Sigmoid colon (tissue), 7 donors: ENCODE data around the gene AP1S3. TPM values are rescaled to one million over a fixed set of nuclear protein-coding genes. Genes with fewer than 3 reads are reported as not detected.
"Not testable (repeated sequence)": the region's sequence is repeated elsewhere in the genome, so short reads cannot be mapped to it uniquely, and the experiment has no call there.

Experiments used
- DNase-seq: peaks from one replicate; pipeline ENCODE4 v3.0.0-alpha.2; 2019
- H3K27ac ChIP-seq, 4 donors: fragments of 200-600 bp; sonication (generic); one replicate each; pipeline ENCODE4 v1.5.1; 2016 to 2019; ENCODE audit warnings: mild to moderate bottlenecking in 1 of 4
- H3K27me3 ChIP-seq, 3 donors: fragments of 200-600 bp; sonication (generic); one replicate each; pipeline ENCODE4 v1.5.1; 2019; ENCODE audit warnings: mild to moderate bottlenecking in 1 of 3
- H3K36me3 ChIP-seq, 4 donors: fragments of 200-600 bp; sonication (generic); one replicate each; pipeline ENCODE4 v1.5.1; 2016 to 2019
- H3K4me1 ChIP-seq, 4 donors: fragments of 200-600 bp; sonication (generic); one replicate each; pipeline ENCODE4 v1.5.1; 2017 to 2019
- H3K4me3 ChIP-seq, 4 donors: fragments of 200-600 bp; sonication (generic); one replicate each; pipeline ENCODE4 v1.5.1; 2017 to 2019; ENCODE audit warnings: mild to moderate bottlenecking in 2 of 4, moderate library complexity in 1 of 4
- H3K9me3 ChIP-seq, 4 donors: fragments of 200-600 bp in 3 of 4; sonication (generic) in 3 of 4; one replicate each; pipeline versions ENCODE4 v1.5.1 to v1.6.1; 2013 to 2019
- EP300 ChIP-seq, 4 donors: sonication (generic); formaldehyde crosslinking; IDR thresholded peaks; one replicate each; pipeline ENCODE4 v1.6.1; 2017; ENCODE audit warnings: antibody characterized with exemption in 4 of 4
- POLR2A ChIP-seq, 2 donors: fragments of 450-650 bp; IDR thresholded peaks; one replicate each; pipeline ENCODE4 v1.6.1; 2016; ENCODE audit warnings: antibody characterized with exemption in 2 of 2, mild to moderate bottlenecking in 2 of 2, moderate library complexity in 2 of 2
- POLR2AphosphoS5 ChIP-seq, 4 donors: sonication (generic); formaldehyde crosslinking; IDR thresholded peaks; one replicate each; pipeline ENCODE4 v1.6.1; 2017; ENCODE audit warnings: antibody characterized with exemption in 4 of 4
- WGBS, 2 donors: extraction: QIAGEN DNeasy Blood & Tissue Kit; methylation state at CpG; one replicate each; pipeline ENCODE4 v1.1.7; 2013; 5-methylcytosine and 5-hydroxymethylcytosine counted together
- intact Hi-C: fragments of 100-400 bp; cut with DNase I; formaldehyde crosslinking; loops from one replicate; pipeline ENCODE4 v1.15.1; 2023
- polyA plus RNA-seq, 3 donors: library from polyadenylated mRNA; stranded (reverse); fragments of 200-250 nt; gene quantifications; one replicate each; pipeline ENCODE4 v1.2.3, GENCODE V29; 2013
- total RNA-seq, 4 donors: library from RNA; depleted of rRNA; stranded (reverse); fragments of >200 nt; gene quantifications; one replicate each; pipeline ENCODE4 v1.1.0, GENCODE V29; 2016
- TF ChIP-seq, protein P1 (sequence below), 4 experiments: fragments of 450-650 bp in 3 of 4; fragments of 200-600 bp in 1 of 4; IDR thresholded peaks; one replicate each; pipeline ENCODE4 v1.5.1; 2016 to 2019; ENCODE audit warnings: antibody characterized with exemption in 4 of 4, mild to moderate bottlenecking in 3 of 4, moderate library complexity in 2 of 4
- donor health status: healthy with polysubstance abuse.
- donor health status: Bipolar disorder and iron deficiency.
- donor health status: healthy.

AP1S3 gene
- total and polyA plus RNA-seq, 7 donors, result 0.14 to 7.2 (median 3.0) TPM; not detected in 2

DNA sequence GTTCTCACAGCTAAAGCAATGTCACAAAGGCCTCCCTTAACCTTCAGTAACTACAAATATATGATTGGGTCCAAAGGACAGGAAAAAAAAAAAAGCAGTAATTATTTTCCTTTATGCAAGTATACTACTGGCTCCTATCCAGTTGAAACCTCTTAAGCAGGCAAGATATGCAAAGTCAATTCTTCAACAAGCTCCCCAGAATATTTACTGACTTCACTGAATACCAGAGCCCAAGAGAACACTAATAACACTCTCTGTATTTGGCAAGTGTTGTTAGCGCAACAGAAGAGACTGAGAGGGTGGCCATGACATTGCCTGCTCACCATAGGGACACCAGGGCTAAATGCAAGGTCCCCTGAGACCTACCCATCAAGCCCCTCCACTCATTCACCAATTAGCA, 74.5 kb downstream of the AP1S3 start:
- Histone ChIP-seq H3K27me3 (no peaks in the 10 kb centered on the region), H3K27ac (no peak overlapping the region), H3K4me1 (no peaks in the 10 kb centered on the region), H3K36me3 (no peaks in the 10 kb centered on the region), H3K4me3 (no peak overlapping the region), H3K9me3 (no peaks in the 10 kb centered on the region)
- 92 to 98% methylated on average over 1 of the region's 1 CpG for WGBS, 2 donors
- intact Hi-C loops, result no loop called here
- TF ChIP-seq EP300 (IDR thresholded peaks at IDR 0.05) (no peak), POLR2AphosphoS5 (IDR thresholded peaks at IDR 0.05) (no peak)
- no peak for DNase-seq

GRCh38 chr2:223761746-223762145, 75.6 kb downstream of the AP1S3 start:
- not testable (repeated sequence) for H3K27ac ChIP-seq

DNA sequence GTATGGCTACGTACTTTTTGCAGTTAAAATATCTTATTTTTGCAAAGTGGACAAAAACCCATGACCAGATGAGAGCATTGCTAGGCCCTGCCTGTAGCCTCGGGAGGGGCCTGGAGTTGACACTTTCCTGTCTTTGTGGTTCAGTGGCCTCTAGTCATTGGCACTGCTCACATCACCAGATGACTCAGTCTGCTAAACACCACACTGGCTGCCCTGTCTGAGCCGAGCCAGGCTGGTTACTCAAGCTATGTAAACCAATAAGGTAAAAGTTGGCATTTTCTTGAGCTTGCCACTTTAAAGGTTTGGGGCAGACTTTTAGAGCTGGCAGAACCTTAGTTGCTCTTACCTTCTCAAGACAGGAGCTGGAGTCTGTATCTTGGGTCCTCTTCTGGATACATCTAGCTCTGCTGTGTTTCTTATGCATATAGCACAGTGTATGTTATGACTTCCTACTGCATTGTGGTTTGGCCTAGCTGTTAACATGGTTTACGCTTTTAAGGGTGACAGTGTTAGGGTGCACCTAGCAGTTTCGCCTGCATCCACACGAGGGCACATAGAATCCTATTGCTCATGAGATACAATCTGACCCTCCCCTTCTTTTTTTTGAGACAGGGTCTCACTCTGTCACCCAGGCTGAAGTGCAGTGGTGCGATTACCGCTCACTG, 76.4 kb downstream of the AP1S3 start:
- Histone ChIP-seq H3K27ac (no peak overlapping the region), H3K4me1 (no peaks in the 10 kb centered on the region), H3K36me3 (no peaks in the 10 kb centered on the region), H3K9me3 (no peaks in the 10 kb centered on the region), H3K4me3 (no peak overlapping the region), H3K27me3 (no peaks in the 10 kb centered on the region)
- no peak for TF ChIP-seq EP300 (IDR thresholded peaks at IDR 0.05)
- TF ChIP-seq POLR2A (IDR thresholded peaks at IDR 0.05), result no peak
- no peak for TF ChIP-seq POLR2AphosphoS5 (IDR thresholded peaks at IDR 0.05)
- TF ChIP-seq, protein P1, sequence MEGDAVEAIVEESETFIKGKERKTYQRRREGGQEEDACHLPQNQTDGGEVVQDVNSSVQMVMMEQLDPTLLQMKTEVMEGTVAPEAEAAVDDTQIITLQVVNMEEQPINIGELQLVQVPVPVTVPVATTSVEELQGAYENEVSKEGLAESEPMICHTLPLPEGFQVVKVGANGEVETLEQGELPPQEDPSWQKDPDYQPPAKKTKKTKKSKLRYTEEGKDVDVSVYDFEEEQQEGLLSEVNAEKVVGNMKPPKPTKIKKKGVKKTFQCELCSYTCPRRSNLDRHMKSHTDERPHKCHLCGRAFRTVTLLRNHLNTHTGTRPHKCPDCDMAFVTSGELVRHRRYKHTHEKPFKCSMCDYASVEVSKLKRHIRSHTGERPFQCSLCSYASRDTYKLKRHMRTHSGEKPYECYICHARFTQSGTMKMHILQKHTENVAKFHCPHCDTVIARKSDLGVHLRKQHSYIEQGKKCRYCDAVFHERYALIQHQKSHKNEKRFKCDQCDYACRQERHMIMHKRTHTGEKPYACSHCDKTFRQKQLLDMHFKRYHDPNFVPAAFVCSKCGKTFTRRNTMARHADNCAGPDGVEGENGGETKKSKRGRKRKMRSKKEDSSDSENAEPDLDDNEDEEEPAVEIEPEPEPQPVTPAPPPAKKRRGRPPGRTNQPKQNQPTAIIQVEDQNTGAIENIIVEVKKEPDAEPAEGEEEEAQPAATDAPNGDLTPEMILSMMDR (IDR thresholded peaks at IDR 0.05), result no peak
- no peak for DNase-seq
- 73 to 81% methylated on average over 8 of the region's 8 CpGs for WGBS, 2 donors
- intact Hi-C loops, result no loop called here

More at GRCh38 chr2:223761746-223762145, 75.6 kb downstream of the AP1S3 start:
- H3K4me1 ChIP-seq, intact Hi-C loops, H3K4me3 ChIP-seq, H3K27me3 ChIP-seq, H3K9me3 ChIP-seq, H3K36me3 ChIP-seq, DNase-seq: not testable (repeated sequence)
- 90% methylated on average over 7 of the region's 7 CpGs for WGBS, 2 donors

- no peaks in the 10 kb centered on the region for H3K4me1 ChIP-seq
- 68 to 77% methylated on average over 8 of the region's 8 CpGs for WGBS, 2 donors
- H3K9me3 ChIP-seq, result no peaks in the 10 kb centered on the region
- no peaks in the 10 kb centered on the region for H3K36me3 ChIP-seq
- H3K27me3 ChIP-seq, result no peaks in the 10 kb centered on the region
- no peak for TF ChIP-seq POLR2AphosphoS5 (IDR thresholded peaks at IDR 0.05)
- no peak for TF ChIP-seq EP300 (IDR thresholded peaks at IDR 0.05)
- TF ChIP-seq, protein P1 (IDR thresholded peaks at IDR 0.05), result no peak
- no peak for TF ChIP-seq POLR2A (IDR thresholded peaks at IDR 0.05)
- no peak overlapping the region for H3K4me3 ChIP-seq
- intact Hi-C loops, result no loop called here
- DNase-seq, result no peak
- no peak overlapping the region for H3K27ac ChIP-seq
Measured at GRCh38 chr2:223759569-223760430, 77.6 kb downstream of the AP1S3 start.

GRCh38 chr2:223758131-223758840, 79.1 kb downstream of the AP1S3 start:
- no peaks in the 10 kb centered on the region for H3K36me3 ChIP-seq
- WGBS, 2 donors, result 60 to 70% methylated on average over 4 of the region's 4 CpGs
- H3K27ac ChIP-seq, result no peak overlapping the region
- DNase-seq, result no peak
- H3K9me3 ChIP-seq, result no peaks in the 10 kb centered on the region
- intact Hi-C loops, result no loop called here
- TF ChIP-seq POLR2AphosphoS5 (IDR thresholded peaks at IDR 0.05), result no peak
- TF ChIP-seq, protein P1 (IDR thresholded peaks at IDR 0.05), result no peak
- no peak for TF ChIP-seq EP300 (IDR thresholded peaks at IDR 0.05)
- no peak for TF ChIP-seq POLR2A (IDR thresholded peaks at IDR 0.05)
- no peaks in the 10 kb centered on the region for H3K4me1 ChIP-seq
- no peak overlapping the region for H3K4me3 ChIP-seq
- H3K27me3 ChIP-seq, result no peaks in the 10 kb centered on the region
